Activated CD8-positive, alpha-beta memory T cell treated with anti-CD3 and anti-CD28 coated beads, Interleukin-2, amount 10 ng/mL, durations not matched to agents 7 days and 5 days (primary cell): Measurements from ENCODE around the gene DUSP3. TPM values are rescaled to one million over a fixed set of nuclear protein-coding genes. Genes with fewer than 3 reads are reported as not detected.
"Not testable (repeated sequence)": the region's sequence is repeated elsewhere in the genome, so short reads cannot be mapped to it uniquely, and the experiment has no call there.

ENCODE experiments used
- ATAC-seq: fragments of 150-1000 bp; cut with Tn5 transposase; one replicate; pipeline ENCODE4 v1.10.0; 2021; ENCODE audit warnings: moderate library complexity
- CTCF ChIA-PET: fragments of 350-600 bp; sonication (Branson Sonifier 250); formaldehyde crosslinking; loops from one replicate; lab custom pipeline; 2021; ENCODE audit warnings: antibody characterized with exemption; lab: Charles Lee
- DNase-seq: peaks from one replicate; pipeline ENCODE4 v3.0.0-alpha.2; 2020
- H3K27ac Mint-ChIP-seq: one replicate; pipeline ENCODE4 v1.8.0; 2021; ENCODE audit warnings: mild to moderate bottlenecking, mixed read lengths
- H3K27me3 Mint-ChIP-seq: one replicate; pipeline ENCODE4 v1.8.0; 2021; ENCODE audit warnings: mixed read lengths
- H3K36me3 Mint-ChIP-seq: one replicate; pipeline ENCODE4 v1.8.0; 2021; ENCODE audit warnings: mild to moderate bottlenecking, mixed read lengths
- H3K4me1 Mint-ChIP-seq: one replicate; pipeline ENCODE4 v1.8.0; 2021; ENCODE audit warnings: mixed read lengths
- H3K4me3 Mint-ChIP-seq: one replicate; pipeline ENCODE4 v1.8.0; 2021; ENCODE audit warnings: mild to moderate bottlenecking, moderate library complexity, mixed read lengths
- H3K9me3 Mint-ChIP-seq: one replicate; pipeline ENCODE4 v1.8.0; 2022; ENCODE audit warnings: low read depth, mixed read lengths
- total RNA-seq, 2 experiments: library from RNA; stranded (reverse); gene quantifications; one replicate each; pipeline ENCODE4 v1.2.3, GENCODE V29; 2021

DUSP3 gene
- total RNA-seq, 2 experiments from 2014 or later = 5.6 to 6.0 TPM

- ATAC-seq (no peak), DNase-seq (no peak)
- CTCF ChIA-PET = no interaction called here
- Mint-ChIP-seq H3K4me1 (no peaks in the 10 kb centered on the region), H3K36me3 (no peaks in the 10 kb centered on the region), H3K27me3 (peaks cover 23% of the 10 kb centered on the region), H3K27ac (no peak overlapping the region), H3K4me3 (no peak overlapping the region), H3K9me3 (no peaks in the 10 kb centered on the region)
These were observed 34.6 kb upstream of the DUSP3 start for GRCh38 chr17:43813386-43813785.

DNA sequence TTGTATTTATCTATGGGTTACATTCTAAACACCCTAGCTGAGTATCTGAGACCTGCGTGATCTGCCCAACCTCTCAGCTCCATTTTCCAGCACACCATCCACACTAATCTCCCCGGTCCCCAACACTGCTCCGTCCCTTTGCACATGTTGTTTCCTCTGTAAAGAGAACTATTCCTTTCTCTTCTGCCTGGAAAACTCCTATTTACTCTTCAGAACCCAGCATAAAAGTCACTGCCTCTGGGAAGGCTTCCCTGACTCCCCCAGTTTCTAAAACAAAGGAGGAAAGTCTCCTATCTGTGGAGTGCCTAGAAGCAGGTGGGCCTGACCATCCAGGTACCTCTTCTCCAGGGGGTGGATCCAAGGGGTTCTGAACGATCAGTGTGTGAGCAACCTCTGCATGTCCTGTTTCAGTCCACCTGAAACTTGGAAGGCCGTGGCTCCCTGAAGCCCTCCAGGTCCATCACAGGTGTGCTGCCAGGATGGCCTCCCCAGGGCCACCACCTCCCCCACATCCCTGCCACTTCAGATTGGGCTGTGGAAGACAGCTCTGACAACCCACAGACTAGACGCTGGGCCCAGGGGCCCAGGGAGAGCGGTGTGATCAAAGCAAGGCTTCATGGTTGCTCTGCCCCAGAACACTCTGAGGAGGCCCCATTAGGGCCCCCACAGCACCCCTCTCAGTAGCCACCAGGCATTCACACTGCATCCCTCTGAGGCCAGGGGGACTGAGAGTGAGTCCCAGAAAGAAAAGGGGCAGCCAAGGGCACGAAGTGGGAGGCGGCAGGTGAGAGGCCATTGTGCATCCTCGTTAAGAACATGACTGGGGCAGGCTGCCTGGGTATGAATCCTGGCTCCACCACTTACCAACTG is 33.9 kb upstream of the DUSP3 start:
- Mint-ChIP-seq H3K4me1 (no peaks in the 10 kb centered on the region), H3K27ac (no peak overlapping the region), H3K4me3 (no peak overlapping the region), H3K36me3 (no peaks in the 10 kb centered on the region), H3K9me3 (no peaks in the 10 kb centered on the region), H3K27me3 (peaks cover 26% of the 10 kb centered on the region)
- ATAC-seq (no peak), DNase-seq (no peak)
- CTCF ChIA-PET = no interaction called here

DNA sequence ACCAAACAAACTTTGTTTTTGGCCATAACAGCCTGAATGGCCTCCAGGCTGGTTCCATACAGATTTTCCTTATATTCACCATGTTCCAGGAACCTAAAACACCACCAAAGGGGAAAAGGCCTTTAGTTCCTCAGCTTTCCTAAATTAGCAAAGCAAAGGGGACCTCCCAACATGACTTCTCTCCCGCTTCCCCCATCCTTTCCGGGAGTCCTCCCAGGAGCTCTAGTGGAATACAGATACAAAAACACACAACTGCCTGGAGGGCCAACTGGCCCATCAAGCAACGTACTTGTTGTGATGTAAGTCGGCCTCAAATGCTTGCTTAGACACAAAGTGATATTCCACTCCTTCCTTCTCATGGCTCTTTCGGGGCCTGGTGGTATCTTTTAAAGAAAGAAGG is 32.0 kb upstream of the DUSP3 start:
- CTCF ChIA-PET = no interaction called here
- Mint-ChIP-seq H3K4me1 (no peaks in the 10 kb centered on the region), H3K9me3 (no peaks in the 10 kb centered on the region), H3K36me3 (no peaks in the 10 kb centered on the region), H3K27ac (no peak overlapping the region), H3K4me3 (no peak overlapping the region), H3K27me3 (peaks cover 29% of the 10 kb centered on the region)
- ATAC-seq (no peak), DNase-seq (no peak)

- H3K27ac Mint-ChIP-seq = no peak overlapping the region
- H3K4me1 Mint-ChIP-seq = no peaks in the 10 kb centered on the region
- ATAC-seq = no peak
- H3K36me3 Mint-ChIP-seq = no peaks in the 10 kb centered on the region
- CTCF ChIA-PET = no interaction called here
- no peaks in the 10 kb centered on the region for H3K9me3 Mint-ChIP-seq
- H3K27me3 Mint-ChIP-seq = peaks cover 34% of the 10 kb centered on the region
- DNase-seq = no peak
- no peak overlapping the region for H3K4me3 Mint-ChIP-seq
These were observed 31.5 kb upstream of the DUSP3 start for GRCh38 chr17:43810226-43810715.

DNA sequence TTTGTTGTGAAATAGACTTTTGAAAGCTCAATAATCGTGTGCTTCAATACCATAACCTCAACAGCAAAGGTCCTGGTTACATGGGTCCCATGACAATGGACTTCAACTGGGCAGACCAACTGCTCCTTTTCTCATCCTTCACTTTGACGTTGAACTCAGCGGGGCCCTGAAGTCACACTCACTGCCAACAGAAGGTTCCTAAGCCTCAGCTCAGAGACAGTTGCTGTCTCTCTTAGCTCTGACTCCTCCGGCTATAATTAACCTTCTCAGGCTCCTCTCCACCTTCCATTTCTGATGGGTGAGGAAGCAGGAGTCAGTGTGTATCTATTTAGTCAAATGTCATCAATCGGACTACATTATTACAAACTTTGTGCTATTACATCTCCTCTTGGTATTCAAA is 30.3 kb upstream of the DUSP3 start:
- Mint-ChIP-seq H3K27ac (no peak overlapping the region), H3K4me3 (no peak overlapping the region), H3K9me3 (no peaks in the 10 kb centered on the region), H3K27me3 (peaks cover 46% of the 10 kb centered on the region), H3K36me3 (no peaks in the 10 kb centered on the region), H3K4me1 (no peaks in the 10 kb centered on the region)
- CTCF ChIA-PET = interaction anchor here (0.8 kb wide), 1 partner anchor 43 kb away, joined by 4 read pairs; no protein-coding TSS in a partner anchor
- no peak for ATAC-seq
- DNase-seq = no peak

GRCh38 chr17:43808076-43808475 is 29.3 kb upstream of the DUSP3 start:
- Mint-ChIP-seq H3K4me3 (no peak overlapping the region), H3K27me3 (peaks cover 52% of the 10 kb centered on the region), H3K36me3 (no peaks in the 10 kb centered on the region), H3K27ac (no peak overlapping the region), H3K9me3 (no peaks in the 10 kb centered on the region), H3K4me1 (no peaks in the 10 kb centered on the region)
- DNase-seq (no peak), ATAC-seq (no peak)
- CTCF ChIA-PET = no interaction called here

DNA sequence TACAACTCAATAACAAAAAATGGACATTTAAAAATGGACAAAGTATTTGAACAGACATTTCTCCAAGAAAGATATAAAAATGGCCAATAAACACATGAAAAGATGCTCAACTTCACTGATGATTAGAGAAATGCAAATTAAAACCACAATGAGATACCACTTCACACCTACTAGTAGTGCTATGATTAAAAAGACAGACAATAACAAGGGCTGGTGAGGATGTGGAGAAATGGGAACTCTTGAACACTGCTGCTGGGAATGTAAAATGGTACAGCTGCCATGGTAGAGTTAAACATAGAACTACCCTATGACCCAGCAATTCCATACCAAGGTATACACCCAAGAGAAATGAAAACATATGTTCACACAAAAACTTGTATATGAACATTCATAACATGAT is 26.3 kb upstream of the DUSP3 start:
- Mint-ChIP-seq H3K4me1 (no peaks in the 10 kb centered on the region), H3K36me3 (no peaks in the 10 kb centered on the region), H3K9me3 (no peaks in the 10 kb centered on the region), H3K27me3 (peaks cover 56% of the 10 kb centered on the region), H3K4me3 (no peak overlapping the region), H3K27ac (no peak overlapping the region)
- no peak for DNase-seq
- CTCF ChIA-PET = no interaction called here
- ATAC-seq = no peak

DNA sequence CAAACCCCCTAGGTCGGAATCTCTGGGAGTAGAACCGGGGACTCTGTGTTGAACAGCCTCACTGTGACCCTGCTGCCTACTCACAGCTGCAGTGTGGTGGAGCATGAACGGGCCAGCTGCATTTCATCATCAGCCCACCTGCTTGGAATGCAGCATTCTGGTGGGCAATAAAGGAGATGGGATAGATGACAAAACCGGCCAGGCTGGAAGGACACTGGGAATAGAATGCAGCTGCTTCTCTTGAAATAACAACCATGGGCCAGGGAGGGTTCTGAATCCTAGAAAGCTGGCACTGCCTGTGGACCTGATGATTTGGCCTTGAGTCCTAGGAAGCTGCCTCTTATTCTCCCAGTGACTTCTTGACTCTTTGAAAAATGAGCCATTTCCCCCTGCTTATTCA is 25.0 kb upstream of the DUSP3 start:
- H3K27me3 Mint-ChIP-seq = peaks cover 57% of the 10 kb centered on the region
- H3K27ac Mint-ChIP-seq = no peak overlapping the region
- no peak overlapping the region for H3K4me3 Mint-ChIP-seq
- H3K4me1 Mint-ChIP-seq = no peaks in the 10 kb centered on the region
- DNase-seq (no peak), ATAC-seq (no peak)
- no peaks in the 10 kb centered on the region for H3K9me3 Mint-ChIP-seq
- no peaks in the 10 kb centered on the region for H3K36me3 Mint-ChIP-seq
- CTCF ChIA-PET = no interaction called here

DNA sequence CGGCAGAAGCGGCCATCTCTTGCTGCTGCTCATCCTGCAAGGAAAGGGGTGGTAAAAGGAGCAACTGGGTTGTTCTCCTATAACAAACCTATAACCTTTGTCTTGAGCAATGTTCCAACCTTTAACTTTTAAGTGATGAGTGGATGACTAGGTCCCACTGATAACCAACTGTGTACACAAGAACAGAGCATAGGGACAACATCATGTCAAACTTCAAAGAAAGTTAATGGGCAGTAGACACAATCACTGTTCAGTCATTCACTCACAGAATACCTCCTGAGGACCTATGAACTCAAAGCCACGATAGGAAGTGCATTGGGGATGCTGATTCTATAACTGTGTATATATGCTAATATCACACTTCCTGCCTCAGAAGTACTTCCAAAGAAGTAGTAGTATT is 23.1 kb upstream of the DUSP3 start:
- Mint-ChIP-seq H3K4me1 (no peaks in the 10 kb centered on the region), H3K36me3 (no peaks in the 10 kb centered on the region), H3K4me3 (no peak overlapping the region), H3K9me3 (no peaks in the 10 kb centered on the region), H3K27me3 (peaks cover 60% of the 10 kb centered on the region), H3K27ac (no peak overlapping the region)
- ATAC-seq (no peak), DNase-seq (no peak)
- CTCF ChIA-PET = no interaction called here

GRCh38 chr17:43800736-43801135 is 22.0 kb upstream of the DUSP3 start:
- DNase-seq (no peak), ATAC-seq (no peak)
- CTCF ChIA-PET = no interaction called here
- peaks cover 67% of the 10 kb centered on the region for H3K27me3 Mint-ChIP-seq
- no peak overlapping the region for H3K27ac Mint-ChIP-seq
- no peaks in the 10 kb centered on the region for H3K4me1 Mint-ChIP-seq
- H3K36me3 Mint-ChIP-seq = no peaks in the 10 kb centered on the region
- no peak overlapping the region for H3K4me3 Mint-ChIP-seq
- no peaks in the 10 kb centered on the region for H3K9me3 Mint-ChIP-seq

DNA sequence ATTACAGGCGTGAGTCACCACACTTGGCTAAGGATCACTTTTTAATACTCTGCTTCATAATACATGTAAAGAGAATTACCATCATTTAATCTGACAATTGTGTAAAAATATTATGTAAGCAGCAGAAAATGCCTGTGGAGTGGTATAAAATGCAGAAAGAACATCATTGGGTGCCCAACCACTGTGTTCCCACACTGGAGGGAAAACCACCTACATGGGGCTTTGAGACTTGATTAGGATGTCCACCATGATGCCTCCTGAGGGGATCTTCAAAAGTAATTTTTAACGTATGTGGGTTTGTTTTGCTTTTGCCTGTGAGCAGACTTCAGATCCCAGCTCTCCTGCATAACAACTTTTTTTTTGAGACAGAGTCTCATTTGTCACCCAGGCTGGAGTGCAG is 20.3 kb upstream of the DUSP3 start:
- CTCF ChIA-PET = no interaction called here
- no peak overlapping the region for H3K4me3 Mint-ChIP-seq
- H3K27me3 Mint-ChIP-seq = peaks cover 64% of the 10 kb centered on the region
- DNase-seq = no peak
- H3K27ac Mint-ChIP-seq = no peak overlapping the region
- H3K9me3 Mint-ChIP-seq = no peaks in the 10 kb centered on the region
- no peaks in the 10 kb centered on the region for H3K4me1 Mint-ChIP-seq
- no peaks in the 10 kb centered on the region for H3K36me3 Mint-ChIP-seq
- ATAC-seq = no peak

- ATAC-seq, H3K36me3 Mint-ChIP-seq, H3K4me1 Mint-ChIP-seq, H3K27ac Mint-ChIP-seq, H3K4me3 Mint-ChIP-seq, DNase-seq, CTCF ChIA-PET, H3K9me3 Mint-ChIP-seq: not testable (repeated sequence)
- H3K27me3 Mint-ChIP-seq = peaks cover 62% of the 10 kb centered on the region
These were observed 19.2 kb upstream of the DUSP3 start for GRCh38 chr17:43798024-43798423.

GRCh38 chr17:43792668-43793067 is 13.9 kb upstream of the DUSP3 start:
- DNase-seq, H3K4me3 Mint-ChIP-seq, H3K9me3 Mint-ChIP-seq, H3K36me3 Mint-ChIP-seq, H3K4me1 Mint-ChIP-seq, H3K27ac Mint-ChIP-seq, ATAC-seq: not testable (repeated sequence)
- H3K27me3 Mint-ChIP-seq = peaks cover 56% of the 10 kb centered on the region
- CTCF ChIA-PET = interaction anchor here (1.2 to 1.7 kb wide), 2 partner anchors 25 to 215 kb away, joined by 3 read pairs; no protein-coding TSS in a partner anchor

GRCh38 chr17:43791589-43791988 is 12.8 kb upstream of the DUSP3 start:
- DNase-seq (no peak), ATAC-seq (no peak)
- Mint-ChIP-seq H3K27me3 (peaks cover 48% of the 10 kb centered on the region), H3K9me3 (no peaks in the 10 kb centered on the region), H3K4me1 (no peaks in the 10 kb centered on the region), H3K36me3 (no peaks in the 10 kb centered on the region), H3K27ac (no peak overlapping the region), H3K4me3 (no peak overlapping the region)
- CTCF ChIA-PET = interaction anchor here (1.2 to 1.7 kb wide), 2 partner anchors 24 to 214 kb away, joined by 3 read pairs; no protein-coding TSS in a partner anchor
